ENCODE data around the gene MS4A12. TPM values are rescaled to one million over a fixed set of nuclear protein-coding genes. Genes with fewer than 3 reads are reported as not detected.
"Not testable (repeated sequence)": the region's sequence is repeated elsewhere in the genome, so short reads cannot be mapped to it uniquely, and the experiment has no call there.

MS4A12 gene
- total RNA-seq, 1 experiment from 2014 or later = not detected

GRCh38 chr11:60530454-60531100 is 38.0 kb downstream of the MS4A12 start:
- Mint-ChIP-seq H3K4me3 (no peak overlapping the region), H3K27ac (peak overlapping the region in 2 of 3 experiments; percentile 48 to 86; a peak in 3 of 7 replicates), H3K27me3 (ENCODE audit: low read depth) (no peaks in the 10 kb centered on the region), H3K36me3 (ENCODE audit: insufficient read depth in 1 of 3, low read depth in 3 of 3) (peaks cover 11 to 23% (median 18%) of the 10 kb centered on the region in 3 experiments; a peak in 6 of 7 replicates), H3K9me3 (peaks cover 17 to 18% of the 10 kb centered on the region in 2 experiments), H3K4me1 (peaks cover 18 to 19% of the 10 kb centered on the region in 2 experiments)
- H2BK120ac ChIP-seq (ENCODE audit: low read depth, low read length, poor library complexity, severe bottlenecking) = no peak overlapping the region
- H3K9ac ChIP-seq (ENCODE audit: extremely low read depth, insufficient read length, low read length) = no peak overlapping the region
- no peak overlapping the region for H2BK5ac ChIP-seq (ENCODE audit: insufficient read length, low read length)
- H3T11ph ChIP-seq (ENCODE audit: low read length) = no peak overlapping the region
- no peaks in the 10 kb centered on the region for H3K79me2 ChIP-seq (ENCODE audit: insufficient read depth, low read length)
- no peak overlapping the region for H4K8ac ChIP-seq (replicated peaks; ENCODE audit: insufficient read length, low read depth, low read length)
- no peak for DNase-seq
- H4K5ac ChIP-seq (ENCODE audit: insufficient read length, low read depth, low read length) = no peak overlapping the region
- no peak overlapping the region for H2BK12ac ChIP-seq (ENCODE audit: insufficient read length, low read depth, low read length)
- no peak overlapping the region for H3K18ac ChIP-seq (ENCODE audit: insufficient read length, low read depth, low read length)
- H3K23ac ChIP-seq (ENCODE audit: insufficient read length, low read depth, low read length) = no peak overlapping the region
- peak overlapping the region; percentile 29 for H2BK20ac ChIP-seq (ENCODE audit: low read depth, low read length, poor library complexity, severe bottlenecking)
- no peak overlapping the region for H3K4ac ChIP-seq (ENCODE audit: low read depth, low read length)
- no peak overlapping the region for H3K56ac ChIP-seq (ENCODE audit: insufficient read length, low read depth, low read length)
- no peaks in the 10 kb centered on the region for H3K4me1 ChIP-seq (ENCODE audit: insufficient read depth, low read length)
- H3K14ac ChIP-seq (ENCODE audit: insufficient read depth, low read length) = no peak overlapping the region
- WGBS (ENCODE audit: extremely low coverage, insufficient read length, low lambda C conversion rate) = no CpG with 5 or more reads among the region's 3 CpGs
- H3K23me2 ChIP-seq (ENCODE audit: insufficient read length, low read depth, low read length, poor library complexity, severe bottlenecking) = no peaks in the 10 kb centered on the region
- H2AK5ac ChIP-seq (ENCODE audit: insufficient read length, low read length) = no peak overlapping the region
- H3K27ac ChIP-seq (ENCODE audit: insufficient read length, low read depth, low read length) = no peak overlapping the region
- H2AFZ ChIP-seq (ENCODE audit: low read length) = no peak overlapping the region
- H3K79me1 ChIP-seq (ENCODE audit: insufficient read depth, low read depth, low read length, poor library complexity, severe bottlenecking) = no peaks in the 10 kb centered on the region
- H3K4me2 ChIP-seq (ENCODE audit: insufficient read depth, insufficient read length, low read length) = no peak overlapping the region
- no peaks in the 10 kb centered on the region for H3K27me3 ChIP-seq (ENCODE audit: insufficient read depth, low read length)
- H2BK15ac ChIP-seq (ENCODE audit: low read depth, low read length) = no peak overlapping the region
- H4K20me1 ChIP-seq (ENCODE audit: control insufficient read depth, insufficient read depth, insufficient read length) = no peaks in the 10 kb centered on the region
- H4K91ac ChIP-seq (ENCODE audit: insufficient read length, low read depth, low read length) = no peak overlapping the region
- TF ChIP-seq, protein P1, sequence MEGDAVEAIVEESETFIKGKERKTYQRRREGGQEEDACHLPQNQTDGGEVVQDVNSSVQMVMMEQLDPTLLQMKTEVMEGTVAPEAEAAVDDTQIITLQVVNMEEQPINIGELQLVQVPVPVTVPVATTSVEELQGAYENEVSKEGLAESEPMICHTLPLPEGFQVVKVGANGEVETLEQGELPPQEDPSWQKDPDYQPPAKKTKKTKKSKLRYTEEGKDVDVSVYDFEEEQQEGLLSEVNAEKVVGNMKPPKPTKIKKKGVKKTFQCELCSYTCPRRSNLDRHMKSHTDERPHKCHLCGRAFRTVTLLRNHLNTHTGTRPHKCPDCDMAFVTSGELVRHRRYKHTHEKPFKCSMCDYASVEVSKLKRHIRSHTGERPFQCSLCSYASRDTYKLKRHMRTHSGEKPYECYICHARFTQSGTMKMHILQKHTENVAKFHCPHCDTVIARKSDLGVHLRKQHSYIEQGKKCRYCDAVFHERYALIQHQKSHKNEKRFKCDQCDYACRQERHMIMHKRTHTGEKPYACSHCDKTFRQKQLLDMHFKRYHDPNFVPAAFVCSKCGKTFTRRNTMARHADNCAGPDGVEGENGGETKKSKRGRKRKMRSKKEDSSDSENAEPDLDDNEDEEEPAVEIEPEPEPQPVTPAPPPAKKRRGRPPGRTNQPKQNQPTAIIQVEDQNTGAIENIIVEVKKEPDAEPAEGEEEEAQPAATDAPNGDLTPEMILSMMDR (conservative IDR thresholded peaks at IDR 0.05) = no peak
- H3K9me3 ChIP-seq (ENCODE audit: control insufficient read depth, low read depth, low read length) = peaks cover 5% of the 10 kb centered on the region

DNA sequence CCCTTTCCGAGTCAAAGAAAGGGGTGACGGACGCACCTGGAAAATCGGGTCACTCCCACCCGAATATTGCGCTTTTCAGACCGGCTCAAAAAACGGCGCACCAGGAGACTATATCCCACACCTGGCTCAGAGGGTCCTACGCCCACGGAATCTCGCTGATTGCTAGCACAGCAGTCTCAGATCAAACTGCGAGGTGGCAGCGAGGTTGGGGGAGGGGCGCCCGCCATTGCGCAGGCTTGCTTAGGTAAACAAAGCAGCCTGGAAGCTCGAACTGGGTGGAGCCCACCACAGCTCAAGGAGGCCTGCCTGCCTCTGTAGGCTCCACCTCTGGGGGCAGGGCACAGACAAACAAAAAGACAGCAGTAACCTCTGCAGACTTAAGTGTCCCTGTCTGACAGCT is 39.8 kb downstream of the MS4A12 start:
- not testable (repeated sequence) for H3K79me2 ChIP-seq (ENCODE audit: insufficient read depth, low read length); H2BK15ac ChIP-seq (ENCODE audit: low read depth, low read length); H3K9ac ChIP-seq (ENCODE audit: extremely low read depth, insufficient read length, low read length); H3K4me3 Mint-ChIP-seq; H3K27ac Mint-ChIP-seq; H3K4me1 ChIP-seq (ENCODE audit: insufficient read depth, low read length); H2AFZ ChIP-seq (ENCODE audit: low read length); H3K9me3 ChIP-seq (ENCODE audit: control insufficient read depth, low read depth, low read length); H3K23ac ChIP-seq (ENCODE audit: insufficient read length, low read depth, low read length); H3K18ac ChIP-seq (ENCODE audit: insufficient read length, low read depth, low read length); H3K4me2 ChIP-seq (ENCODE audit: insufficient read depth, insufficient read length, low read length); H4K8ac ChIP-seq (replicated peaks; ENCODE audit: insufficient read length, low read depth, low read length); H2BK5ac ChIP-seq (ENCODE audit: insufficient read length, low read length); H3K56ac ChIP-seq (ENCODE audit: insufficient read length, low read depth, low read length); H3K14ac ChIP-seq (ENCODE audit: insufficient read depth, low read length); H4K91ac ChIP-seq (ENCODE audit: insufficient read length, low read depth, low read length); H2AK5ac ChIP-seq (ENCODE audit: insufficient read length, low read length); H2BK12ac ChIP-seq (ENCODE audit: insufficient read length, low read depth, low read length); H3K23me2 ChIP-seq (ENCODE audit: insufficient read length, low read depth, low read length, poor library complexity, severe bottlenecking); H3K27ac ChIP-seq (ENCODE audit: insufficient read length, low read depth, low read length); H3K79me1 ChIP-seq (ENCODE audit: insufficient read depth, low read depth, low read length, poor library complexity, severe bottlenecking); H3K27me3 Mint-ChIP-seq (ENCODE audit: low read depth); H3T11ph ChIP-seq (ENCODE audit: low read length); H2BK120ac ChIP-seq (ENCODE audit: low read depth, low read length, poor library complexity, severe bottlenecking); H4K20me1 ChIP-seq (ENCODE audit: control insufficient read depth, insufficient read depth, insufficient read length); H4K5ac ChIP-seq (ENCODE audit: insufficient read length, low read depth, low read length); DNase-seq; H3K27me3 ChIP-seq (ENCODE audit: insufficient read depth, low read length); H2BK20ac ChIP-seq (ENCODE audit: low read depth, low read length, poor library complexity, severe bottlenecking); H3K4ac ChIP-seq (ENCODE audit: low read depth, low read length)
- WGBS (ENCODE audit: extremely low coverage, insufficient read length, low lambda C conversion rate) = no CpG with 5 or more reads among the region's 18 CpGs
- peaks cover 11 to 23% (median 18%) of the 10 kb centered on the region in 3 experiments; a peak in 6 of 7 replicates for H3K36me3 Mint-ChIP-seq (ENCODE audit: insufficient read depth in 1 of 3, low read depth in 3 of 3)
- peaks cover 18 to 19% of the 10 kb centered on the region in 2 experiments for H3K4me1 Mint-ChIP-seq
- peaks cover 17 to 18% of the 10 kb centered on the region in 2 experiments for H3K9me3 Mint-ChIP-seq

All from H9 (cell line).